ENCODE measurements around the gene SH3BP5L. TPM values are rescaled to one million over a fixed set of nuclear protein-coding genes. Genes with fewer than 3 reads are reported as not detected.
A peak's percentile ranks its signal among the peaks of the same experiment; 100 is the strongest.

Gene SH3BP5L
- total RNA-seq, 1 donor from 2014 or later = 21.3 TPM

- H3K36me3 ChIP-seq = peaks cover 24% of the 10 kb centered on the region
- H3K4me3 ChIP-seq = no peak overlapping the region
- peaks cover 12% of the 10 kb centered on the region for H3K4me1 ChIP-seq
- H3K27ac ChIP-seq = no peak overlapping the region
- H3K9me3 ChIP-seq = no peaks in the 10 kb centered on the region
- no peak for ATAC-seq
- H3K27me3 ChIP-seq = no peaks in the 10 kb centered on the region
- no peak for DNase-seq
- TF ChIP-seq CTCF (IDR thresholded peaks at IDR 0.05) = no peak
- intact Hi-C loops (cut with DNase I) = no loop called here
Measured at GRCh38 chr1:248853663-248854375, 28.1 kb upstream of the SH3BP5L start.

- TF ChIP-seq CTCF (IDR thresholded peaks at IDR 0.05) = no peak
- H3K27me3 ChIP-seq = no peaks in the 10 kb centered on the region
- intact Hi-C loops (cut with DNase I) = no loop called here
- H3K27ac ChIP-seq = no peak overlapping the region
- H3K4me1 ChIP-seq = peaks cover 5% of the 10 kb centered on the region
- H3K4me3 ChIP-seq = no peak overlapping the region
- ATAC-seq = peak; percentile 9
- no peak for DNase-seq
- peaks cover 34% of the 10 kb centered on the region for H3K36me3 ChIP-seq
- H3K9me3 ChIP-seq = no peaks in the 10 kb centered on the region
Measured at GRCh38 chr1:248852481-248853405, 27.0 kb upstream of the SH3BP5L start.

- no peaks in the 10 kb centered on the region for H3K9me3 ChIP-seq
- ATAC-seq = no peak
- peaks cover 48% of the 10 kb centered on the region for H3K36me3 ChIP-seq
- no peaks in the 10 kb centered on the region for H3K4me1 ChIP-seq
- no peak overlapping the region for H3K27ac ChIP-seq
- intact Hi-C loops (cut with DNase I) = no loop called here
- H3K4me3 ChIP-seq = no peak overlapping the region
- H3K27me3 ChIP-seq = no peaks in the 10 kb centered on the region
- TF ChIP-seq CTCF (IDR thresholded peaks at IDR 0.05) = no peak
- no peak for DNase-seq
Measured at GRCh38 chr1:248851390-248851789, 25.7 kb upstream of the SH3BP5L start.

DNA sequence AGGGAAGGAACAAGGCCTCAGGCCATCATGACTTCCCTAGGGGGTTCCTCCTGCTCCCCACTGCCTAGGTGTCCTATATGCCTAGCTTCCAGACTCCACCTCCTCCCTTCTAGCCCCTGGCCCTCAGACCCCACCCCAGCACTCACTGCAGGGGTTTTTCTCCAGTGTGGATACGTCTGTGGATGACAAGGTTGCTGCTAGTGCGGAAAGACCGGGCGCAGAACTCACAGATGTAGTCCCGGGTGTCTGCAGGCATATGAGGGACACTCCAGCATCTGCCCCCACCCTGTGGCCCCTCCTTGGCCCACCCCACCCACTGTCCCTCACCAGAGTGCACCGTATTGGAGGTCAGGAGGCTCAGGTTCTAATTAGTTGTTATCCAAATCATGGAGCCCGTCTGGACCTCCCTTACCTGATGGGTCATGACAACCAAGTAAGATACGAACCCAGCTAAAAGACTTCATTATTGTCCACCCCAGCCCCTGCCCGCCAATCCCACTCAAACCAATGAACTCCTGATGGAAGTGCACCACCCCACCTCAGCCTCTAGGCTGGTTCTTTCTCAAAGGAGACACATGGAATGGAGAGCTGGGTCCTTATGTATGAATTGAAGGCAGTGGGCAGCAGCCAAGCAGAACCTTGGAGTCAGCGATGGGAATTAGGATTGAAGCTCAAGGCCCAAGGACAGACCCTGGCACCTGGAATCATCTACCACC is 25.0 kb upstream of the SH3BP5L start:
- Histone ChIP-seq H3K27ac (no peak overlapping the region), H3K27me3 (no peaks in the 10 kb centered on the region), H3K4me1 (no peaks in the 10 kb centered on the region), H3K4me3 (no peak overlapping the region), H3K9me3 (no peaks in the 10 kb centered on the region), H3K36me3 (peaks cover 55% of the 10 kb centered on the region)
- no peak for ATAC-seq
- intact Hi-C loops (cut with DNase I) = no loop called here
- DNase-seq = peak; percentile 53
- TF ChIP-seq CTCF (IDR thresholded peaks at IDR 0.05) = no peak

- Histone ChIP-seq H3K9me3 (no peaks in the 10 kb centered on the region), H3K4me1 (no peaks in the 10 kb centered on the region), H3K27ac (no peak overlapping the region), H3K36me3 (peaks cover 61% of the 10 kb centered on the region), H3K27me3 (no peaks in the 10 kb centered on the region), H3K4me3 (no peak overlapping the region)
- intact Hi-C loops (cut with DNase I) = no loop called here
- ATAC-seq (no peak), DNase-seq (peak; percentile 57)
- TF ChIP-seq CTCF (IDR thresholded peaks at IDR 0.05) = no peak
Measured at GRCh38 chr1:248850124-248850523, 24.4 kb upstream of the SH3BP5L start.
